BJ (cell line): Measurements from ENCODE around the gene UBE2K. TPM values are rescaled to one million over a fixed set of nuclear protein-coding genes. Genes with fewer than 3 reads are reported as not detected.

Experiments used
- CTCF ChIA-PET: fragments of 350-600 bp; formaldehyde crosslinking; extraction: SDS; loops from one replicate; lab custom pipeline; 2021; ENCODE audit warnings: antibody characterized with exemption, inconsistent platforms; lab: Yijun Ruan, JAX
- POLR2A ChIA-PET: fragments of 300-600 bp; sonication (Branson Sonifier 250); formaldehyde crosslinking; extraction: SDS; loops from one replicate; lab custom pipeline; 2021; ENCODE audit warnings: antibody characterized with exemption; lab: Charles Lee
- DNase-seq: peaks from one replicate; pipeline ENCODE4 v3.0.0-alpha.2; 2011; ENCODE audit warnings: low read depth
- H3K27me3 ChIP-seq: 2 replicates; pipeline ENCODE4 v1.6.0; 2011; ENCODE audit warnings: low read length; ENCODE audit not compliant: control insufficient read depth, insufficient read depth
- H3K36me3 ChIP-seq: 2 replicates; pipeline ENCODE4 v1.5.1; 2011; ENCODE audit warnings: low read length; ENCODE audit not compliant: control insufficient read depth, insufficient read depth
- H3K4me3 ChIP-seq: 2 replicates; pipeline ENCODE4 v1.5.1; 2011; ENCODE audit warnings: low read depth, mild to moderate bottlenecking, control low read depth, low read length
- CTCF ChIP-seq: IDR thresholded peaks from 2 replicates; pipeline ENCODE4 v1.5.1; 2011; ENCODE audit warnings: low read depth, mild to moderate bottlenecking, control low read depth, inconsistent platforms, low read length, moderate library complexity; ENCODE audit not compliant: insufficient read depth
- polyA plus RNA-seq: library from polyadenylated mRNA; depleted of rRNA; stranded (reverse); fragments of >200 nt; gene quantifications from 2 replicates; pipeline ENCODE4 v1.2.3, GENCODE V29; 2011; rRNA removed
- small RNA-seq: library from RNA; depleted of rRNA; stranded (forward); fragments of <200 nt; gene quantifications from one replicate; pipeline ENCODE3, GENCODE V24; 2012; ENCODE audit warnings: low replicate concordance, low read depth; ENCODE audit not compliant: insufficient read length

UBE2K gene
- polyA plus RNA-seq, 1 experiment: 44.1 TPM

- POLR2A ChIA-PET: no interaction called here
These were observed 124.0 kb downstream of the UBE2K start for GRCh38 chr4:39821951-39822350.

GRCh38 chr4:39822662-39823061 lies 124.7 kb downstream of the UBE2K start:
- Histone ChIP-seq H3K27me3 (no peaks in the 10 kb centered on the region), H3K36me3 (peaks cover 1% of the 10 kb centered on the region; the same call in 1 of the 2 replicates), H3K4me3 (no peak overlapping the region)
- ChIA-PET POLR2A (no interaction called here), CTCF (interaction anchor here (0.5 kb wide), 1 partner anchor 356 kb away, joined by 3 read pairs; no protein-coding TSS in a partner anchor)
- DNase-seq: no peak
- TF ChIP-seq CTCF: no peak

More at GRCh38 chr4:39821951-39822350, 124.0 kb downstream of the UBE2K start:
- no peak overlapping the region for H3K4me3 ChIP-seq
- DNase-seq: no peak
- CTCF ChIA-PET: interaction anchor here (0.5 to 1.3 kb wide), 2 partner anchors 10 to 355 kb away, joined by 3 read pairs; no protein-coding TSS in a partner anchor
- H3K27me3 ChIP-seq: no peaks in the 10 kb centered on the region
- peaks cover 1% of the 10 kb centered on the region; the same call in 1 of the 2 replicates for H3K36me3 ChIP-seq
- no peak for TF ChIP-seq CTCF

GRCh38 chr4:39823191-39823590 lies 125.3 kb downstream of the UBE2K start:
- H3K36me3 ChIP-seq: peaks cover 1% of the 10 kb centered on the region; the same call in 1 of the 2 replicates
- CTCF ChIA-PET: no interaction called here
- POLR2A ChIA-PET: no interaction called here
- H3K4me3 ChIP-seq: no peak overlapping the region
- no peak for TF ChIP-seq CTCF
- peak; percentile 46 for DNase-seq
- H3K27me3 ChIP-seq: no peaks in the 10 kb centered on the region

GRCh38 chr4:39825090-39825489 lies 127.2 kb downstream of the UBE2K start:
- POLR2A ChIA-PET: no interaction called here
- 0 out of 2 replicates have a peak, but pooled peaks cover 5% of the 10 kb centered on the region for H3K36me3 ChIP-seq

GRCh38 chr4:39825741-39826231 lies 127.8 kb downstream of the UBE2K start:
- Histone ChIP-seq H3K36me3 (peaks cover 6% of the 10 kb centered on the region), H3K4me3 (no peak overlapping the region), H3K27me3 (no peaks in the 10 kb centered on the region)
- no peak for DNase-seq
- ChIA-PET POLR2A (no interaction called here), CTCF (no interaction called here)
- no peak for TF ChIP-seq CTCF

More at GRCh38 chr4:39825090-39825489, 127.2 kb downstream of the UBE2K start:
- no peak overlapping the region for H3K4me3 ChIP-seq
- CTCF ChIA-PET: no interaction called here
- no peak for DNase-seq
- H3K27me3 ChIP-seq: no peaks in the 10 kb centered on the region
- TF ChIP-seq CTCF: no peak

Small RNAs within 50 kb of the gene (small RNA-seq; reads per million reads assigned to genes)
- gene RF00019 (not detected), gene RN7SL558P (not detected)

Other genes starting within 250 kb of the UBE2K start
- gene RPL9, start 239.2 kb upstream of the UBE2K start, polyA plus RNA-seq: 458 and 1,469 TPM in 2 replicates
- 5.1 and 8.0 TPM in 2 replicates for gene LIAS, start 239.1 kb upstream of the UBE2K start, polyA plus RNA-seq
- 27.9 and 55.4 TPM in 2 replicates for gene UGDH, start 170.7 kb upstream of the UBE2K start, polyA plus RNA-seq
- gene SMIM14, start 59.3 kb upstream of the UBE2K start, polyA plus RNA-seq: 25.4 and 41.9 TPM in 2 replicates